NCI-H128 (cell line): ENCODE results near the gene DPF3.
"Not testable (repeated sequence)": the region's sequence is repeated elsewhere in the genome, so short reads cannot be mapped to it uniquely, and the experiment has no call there.

ENCODE experiments used
- DNase-seq: peaks from one replicate; lab custom pipeline; 2025; ENCODE audit not compliant: unreplicated experiment; lab: John Stamatoyannopoulos, UW

Gene DPF3

DNA sequence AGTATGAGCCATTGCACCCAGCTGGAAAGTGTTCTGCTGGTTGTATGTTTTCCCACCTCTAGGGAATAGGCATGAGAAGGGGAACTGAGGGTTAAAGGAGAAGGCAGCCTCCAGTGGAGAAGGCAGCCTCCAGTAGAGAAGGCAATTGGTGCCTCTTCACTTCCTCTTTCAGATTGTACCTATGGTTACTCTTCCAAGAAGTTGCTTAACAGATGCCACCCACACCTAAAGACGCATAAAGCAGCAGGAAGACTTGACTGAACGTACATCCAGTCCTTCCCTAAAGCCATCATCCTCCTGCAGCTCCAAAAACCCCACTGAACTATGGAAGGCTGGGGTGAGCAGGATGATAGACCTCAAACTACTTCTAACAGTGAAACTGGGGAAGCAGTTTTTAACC is 13.1 kb downstream of the DPF3 start:
- DNase-seq, result no peak

DNA sequence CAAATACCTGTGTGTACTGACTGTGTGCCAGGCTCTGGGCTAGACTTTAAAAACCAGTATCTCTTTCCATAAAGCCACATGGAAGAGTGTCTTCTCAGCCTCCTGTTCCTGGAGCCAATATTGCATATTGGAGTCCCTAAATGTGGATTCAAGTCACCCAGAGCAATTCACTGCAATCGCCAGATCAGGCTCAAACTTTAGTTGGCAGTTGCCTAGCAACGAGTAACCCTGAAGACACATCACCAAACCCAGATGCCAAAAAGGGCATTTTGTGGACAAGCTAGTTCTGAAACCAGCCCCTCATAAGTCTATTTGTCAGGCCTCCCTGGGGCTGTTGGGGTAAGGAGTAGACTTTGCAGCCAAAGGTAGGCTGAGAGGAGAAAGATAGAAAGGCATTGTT is 13.7 kb downstream of the DPF3 start:
- no peak for DNase-seq

DNA sequence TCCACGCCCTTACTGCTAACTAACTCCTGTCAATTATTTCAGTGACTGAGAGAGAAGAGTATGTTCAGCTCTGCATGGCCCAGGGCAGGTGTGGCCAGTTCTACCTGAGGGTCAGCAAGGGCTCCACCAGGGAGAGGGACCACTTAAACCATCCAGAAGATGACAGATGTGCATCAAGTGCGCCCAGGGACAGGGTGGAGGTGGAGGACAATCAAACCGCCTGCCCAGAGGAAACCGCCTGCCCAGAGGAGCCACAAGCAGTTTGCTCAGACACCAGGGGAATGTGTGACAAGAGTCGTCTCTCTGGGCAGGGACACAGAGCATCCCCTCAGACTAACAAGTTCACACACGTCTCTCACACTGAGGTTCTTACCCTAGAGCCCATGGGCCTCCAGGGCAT is 14.5 kb downstream of the DPF3 start:
- DNase-seq, result no peak

DNA sequence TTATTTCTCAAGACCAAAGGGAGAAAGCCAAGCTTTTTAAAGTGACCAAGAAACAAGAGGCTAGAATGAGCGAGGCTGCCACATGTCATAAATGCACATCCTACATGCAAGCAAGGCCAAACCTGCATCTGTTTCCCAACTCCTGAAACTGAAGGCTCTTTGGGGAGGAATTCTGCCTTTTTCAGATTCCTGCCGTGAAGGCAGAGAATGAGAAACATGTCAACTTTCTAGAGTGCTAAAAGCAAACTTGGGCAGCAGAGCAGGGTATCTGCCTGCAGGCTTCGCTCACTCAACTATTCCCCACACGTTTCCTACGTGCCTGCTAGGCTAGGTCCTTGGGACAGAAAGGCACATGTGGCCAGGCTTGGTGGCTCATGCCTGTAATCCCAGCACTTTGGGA is 15.2 kb downstream of the DPF3 start:
- no peak for DNase-seq

DNA sequence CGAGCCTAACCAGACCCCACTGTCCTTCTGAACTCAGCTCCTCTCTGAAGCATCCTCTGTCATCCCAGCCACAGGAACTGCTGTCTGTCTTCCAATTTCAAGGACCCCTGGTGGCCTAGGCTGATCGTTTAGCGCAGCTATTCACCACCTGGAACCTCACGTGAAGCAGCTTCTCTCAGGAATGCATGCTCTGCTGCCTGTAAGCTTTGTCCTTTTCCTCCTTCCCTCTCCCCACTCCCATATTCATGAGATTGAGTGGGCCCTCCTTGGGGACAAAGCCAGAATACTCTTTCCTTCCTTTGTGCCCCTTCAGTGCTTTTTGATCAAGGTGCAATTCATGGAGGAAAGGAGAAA is 17.2 kb downstream of the DPF3 start:
- no peak for DNase-seq

DNA sequence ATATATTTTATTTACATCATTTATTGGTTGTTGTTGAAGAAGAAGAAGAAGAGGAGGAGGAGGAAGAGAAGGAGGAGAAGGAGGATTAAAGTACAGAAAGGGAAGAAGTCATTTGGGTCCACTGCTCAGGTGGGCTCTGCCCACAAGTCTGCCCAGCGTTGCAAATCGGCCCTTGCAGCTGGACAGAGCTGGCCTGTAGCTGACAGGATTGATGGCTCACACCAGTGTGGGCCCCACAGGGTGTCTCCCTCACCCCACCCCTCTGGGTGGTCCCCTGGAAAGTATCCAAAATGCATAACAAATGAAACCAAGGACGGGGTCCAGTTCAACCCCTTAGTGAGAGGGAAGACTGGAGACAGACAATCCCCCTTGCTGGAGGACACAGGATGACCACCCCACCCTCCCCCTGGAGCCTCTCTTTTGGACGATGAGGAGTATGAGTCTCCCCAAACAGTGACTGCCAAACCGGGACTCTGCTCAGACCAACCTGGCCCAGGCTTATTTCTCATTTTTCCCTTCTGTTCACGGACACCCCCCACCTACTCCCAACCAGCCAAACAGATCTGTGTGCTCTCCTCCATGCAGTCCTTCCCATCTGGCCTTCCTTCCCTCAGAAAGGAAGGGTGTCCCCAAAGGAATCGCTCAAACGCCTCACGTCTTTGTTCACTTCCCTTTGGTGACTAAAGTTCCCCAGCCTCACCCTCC is 17.7 kb downstream of the DPF3 start:
- no peak for DNase-seq

DNA sequence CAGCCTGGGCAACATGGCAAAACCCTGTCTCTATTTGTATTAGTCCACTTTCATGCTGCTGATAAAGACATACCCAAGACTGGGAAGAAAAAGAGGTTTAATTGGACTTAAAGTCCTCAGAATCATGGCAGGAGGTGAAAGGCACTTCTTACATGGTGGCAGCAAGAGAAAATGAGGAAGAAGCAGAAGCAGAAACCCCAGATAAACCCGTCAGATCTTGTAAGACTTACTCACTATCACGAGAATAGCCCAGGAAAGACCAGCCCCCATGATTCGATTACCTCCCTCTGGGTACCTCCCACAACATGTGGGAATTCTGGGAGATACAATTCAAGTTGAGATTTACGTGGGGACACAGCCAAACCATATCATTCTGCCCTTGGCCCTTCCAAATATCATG is 23.0 kb downstream of the DPF3 start:
- DNase-seq, result not testable (repeated sequence)

DNA sequence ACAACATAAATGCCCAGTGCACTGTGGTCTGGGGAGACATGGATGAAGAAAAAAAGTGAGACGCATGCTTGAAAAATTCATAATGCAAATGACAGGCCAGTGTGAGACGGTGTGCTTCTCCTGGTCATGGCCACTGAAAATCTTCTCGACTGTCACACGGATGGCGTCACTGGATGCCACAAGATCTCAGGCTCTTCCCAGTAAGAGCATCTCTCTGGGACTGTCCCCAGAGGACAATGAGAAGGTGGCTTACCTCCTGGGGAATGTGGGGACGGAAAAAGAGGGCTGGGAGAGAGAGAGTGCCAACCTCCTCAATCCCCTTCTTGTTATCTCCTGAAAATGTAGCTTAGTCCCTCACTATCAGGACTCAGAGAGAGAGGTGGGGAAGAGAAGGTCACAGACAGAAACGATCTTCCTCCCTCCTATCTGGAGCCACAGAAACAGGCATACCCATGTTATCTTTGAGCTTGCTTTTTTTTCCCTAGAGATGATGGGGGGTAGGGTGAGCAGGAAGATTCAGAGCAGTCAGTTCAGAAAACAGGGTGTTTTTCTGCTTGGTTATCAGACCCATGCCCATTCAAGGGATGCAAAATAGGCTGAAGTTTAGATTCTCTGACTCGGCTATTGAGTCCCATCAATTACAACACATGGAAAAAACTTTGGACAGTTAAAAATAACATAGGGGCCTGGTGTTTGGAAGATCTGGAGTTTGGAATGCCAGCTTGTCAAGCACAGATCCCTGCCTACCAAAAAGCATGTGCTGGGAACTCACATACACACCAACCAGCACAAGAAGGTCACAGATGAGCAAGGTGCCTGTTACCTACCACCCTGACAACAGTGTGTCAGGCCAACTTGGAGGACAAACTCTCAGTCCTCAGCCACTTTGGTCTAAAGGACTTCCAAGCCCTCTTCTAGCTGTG is 24.2 kb downstream of the DPF3 start:
- no peak for DNase-seq

DNA sequence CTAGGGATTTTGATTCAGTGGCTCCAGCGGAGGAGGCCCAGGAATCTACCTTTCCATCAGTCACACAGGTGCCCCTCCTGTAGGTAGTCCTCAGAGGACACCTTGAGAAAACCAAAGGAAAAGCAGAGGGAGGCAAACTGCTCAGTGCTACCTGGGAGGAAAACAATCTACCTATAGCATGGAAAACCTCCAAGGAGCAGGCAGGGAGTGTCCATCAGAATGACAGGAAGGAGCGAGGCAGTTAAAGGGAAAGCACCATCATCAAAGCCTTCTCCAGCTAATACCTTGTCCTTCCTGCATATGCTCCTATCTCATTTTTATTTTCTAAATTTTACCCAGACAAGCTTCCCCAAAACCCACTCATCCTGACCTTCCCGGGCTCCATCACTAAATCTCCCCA is 25.4 kb downstream of the DPF3 start:
- no peak for DNase-seq

DNA sequence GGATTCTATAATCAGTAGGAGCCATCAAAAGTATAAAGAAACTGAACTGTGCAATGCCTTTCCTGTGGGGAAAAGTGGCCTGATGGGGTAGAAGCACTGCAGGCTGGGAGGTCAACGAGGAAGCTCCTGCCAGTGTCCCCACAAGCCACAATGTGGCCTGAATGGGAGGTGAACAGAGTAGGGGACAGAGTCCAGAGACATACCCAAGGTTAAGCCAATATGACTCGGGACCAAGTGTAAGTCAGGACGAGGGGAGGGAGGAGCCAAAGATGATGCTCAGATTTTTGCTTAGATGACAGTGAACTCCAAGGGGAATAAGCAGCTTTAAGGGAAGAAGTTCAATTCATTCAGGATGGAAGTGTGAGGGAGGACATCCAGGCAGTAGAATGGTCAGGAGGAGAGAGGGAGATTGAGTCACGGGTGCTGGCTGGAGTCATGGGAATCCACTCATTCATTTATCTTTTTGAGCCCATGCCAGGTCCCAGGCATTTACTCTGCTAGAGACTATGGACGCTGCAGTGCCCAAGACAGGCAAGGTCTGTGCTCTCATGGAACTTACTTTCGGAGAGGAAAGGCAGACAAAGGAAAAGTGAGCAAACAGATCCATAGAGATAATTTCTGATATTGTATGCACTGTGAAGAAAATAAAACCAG is 29.1 kb downstream of the DPF3 start:
- no peak for DNase-seq

DNA sequence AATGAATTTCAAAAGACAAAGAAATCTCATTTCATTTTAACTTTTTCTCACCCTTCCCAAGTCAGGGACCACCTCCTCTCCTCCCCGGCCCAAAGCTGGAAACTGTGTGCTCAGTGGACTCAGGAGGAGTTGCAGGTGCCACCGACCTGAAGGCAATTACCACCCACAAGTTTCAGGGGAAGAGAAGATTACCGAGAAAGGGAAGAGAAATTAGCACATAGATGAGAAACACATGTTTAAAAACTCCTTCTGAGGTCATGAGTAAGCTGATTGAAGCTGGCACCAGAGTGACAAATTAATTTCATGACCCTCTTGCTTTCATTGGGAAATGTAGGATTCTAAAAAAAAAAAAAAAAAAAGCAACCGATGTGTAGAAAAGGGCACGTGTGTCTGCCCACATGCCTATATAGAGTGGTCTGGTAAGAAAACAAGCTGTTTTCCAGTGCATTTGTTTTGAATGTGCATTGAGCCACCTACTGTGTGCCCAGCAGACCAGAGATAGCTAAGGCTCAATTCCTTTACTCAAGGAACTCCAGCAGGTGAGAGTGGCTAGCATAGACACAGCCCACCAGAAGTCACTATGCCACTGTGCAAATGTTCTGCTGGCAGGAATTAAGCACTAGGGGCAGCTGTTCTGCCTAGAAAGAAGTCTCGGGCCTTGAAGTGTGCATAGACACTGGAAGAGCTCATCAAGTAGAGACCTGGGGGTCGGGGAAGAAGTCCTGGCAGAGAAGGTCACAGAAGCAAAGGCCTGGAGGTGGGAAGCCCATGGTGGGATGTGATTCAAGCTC is 30.5 kb downstream of the DPF3 start:
- DNase-seq, result no peak

DNA sequence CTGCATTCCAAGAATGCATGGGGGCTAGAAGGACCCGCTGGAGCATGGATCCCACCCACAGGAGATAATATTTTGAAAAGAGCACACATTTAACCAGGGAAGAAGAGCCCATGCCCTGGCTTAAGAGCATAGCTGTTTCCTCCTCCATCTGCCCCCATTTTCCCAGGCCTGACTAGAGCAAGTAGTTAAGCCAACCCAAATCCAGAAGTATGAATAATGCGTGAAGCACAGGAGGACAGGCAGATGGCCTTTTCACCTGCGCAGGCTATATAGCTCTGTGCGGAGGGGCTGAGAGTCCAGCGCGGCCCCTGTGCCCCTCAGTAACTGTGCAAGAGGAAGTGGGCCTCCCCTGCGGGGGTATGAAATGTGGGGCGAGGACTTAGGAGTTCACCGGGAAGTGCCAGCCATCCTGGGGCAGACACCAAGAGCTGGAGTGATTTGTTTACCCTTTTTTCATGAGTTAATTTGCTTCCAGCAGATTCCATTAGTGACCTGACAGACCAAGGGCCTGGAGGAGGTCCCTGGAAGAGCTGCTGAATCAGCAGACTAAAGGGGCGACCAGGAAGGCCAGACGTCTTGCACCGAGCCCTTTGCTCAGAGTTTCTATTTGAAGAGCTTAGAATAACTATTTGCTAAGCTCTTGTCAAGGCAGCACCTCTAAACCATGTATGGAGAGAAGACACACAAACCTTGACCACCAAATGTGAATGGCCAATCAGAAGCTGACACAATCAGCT is 37.2 kb downstream of the DPF3 start:
- DNase-seq, result no peak

DNA sequence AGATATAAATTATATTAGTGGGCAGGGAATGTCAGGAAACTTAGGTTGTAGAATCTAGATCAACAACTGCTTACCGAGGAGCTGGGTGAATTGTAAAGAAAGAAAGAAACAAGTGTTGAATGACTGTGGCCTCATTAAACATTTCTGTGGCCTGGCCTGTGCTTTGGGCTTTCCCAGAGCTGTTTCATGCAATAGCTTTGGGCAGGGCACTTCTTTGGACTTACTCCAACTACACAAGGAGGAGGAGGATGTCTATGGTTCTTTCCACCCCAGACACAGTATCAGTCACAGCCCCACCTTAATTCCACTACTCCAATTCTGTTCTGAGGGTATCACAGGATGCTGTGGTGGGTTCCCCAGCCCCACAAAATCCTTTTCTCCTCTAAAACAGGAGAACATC is 38.0 kb downstream of the DPF3 start:
- no peak for DNase-seq

DNA sequence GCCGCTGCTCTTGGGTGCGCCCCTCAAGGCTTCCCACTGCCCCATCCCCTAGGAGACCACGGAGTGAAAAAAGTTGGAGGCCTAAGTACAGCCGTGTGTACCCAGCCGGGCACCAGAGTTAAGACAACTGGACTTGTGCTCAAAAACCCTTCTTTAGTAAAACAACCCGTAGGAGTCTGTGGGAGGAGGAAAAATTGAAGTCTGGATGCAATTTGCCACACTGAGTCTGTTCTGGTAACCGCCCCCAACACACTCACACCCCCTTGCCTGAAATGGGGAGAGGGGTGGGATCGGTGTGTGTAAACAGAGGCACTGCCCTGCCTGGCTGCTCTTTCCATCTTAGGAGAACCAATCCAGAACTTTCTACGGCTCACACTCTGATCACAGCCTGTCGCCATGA is 41.7 kb downstream of the DPF3 start:
- no peak for DNase-seq

DNA sequence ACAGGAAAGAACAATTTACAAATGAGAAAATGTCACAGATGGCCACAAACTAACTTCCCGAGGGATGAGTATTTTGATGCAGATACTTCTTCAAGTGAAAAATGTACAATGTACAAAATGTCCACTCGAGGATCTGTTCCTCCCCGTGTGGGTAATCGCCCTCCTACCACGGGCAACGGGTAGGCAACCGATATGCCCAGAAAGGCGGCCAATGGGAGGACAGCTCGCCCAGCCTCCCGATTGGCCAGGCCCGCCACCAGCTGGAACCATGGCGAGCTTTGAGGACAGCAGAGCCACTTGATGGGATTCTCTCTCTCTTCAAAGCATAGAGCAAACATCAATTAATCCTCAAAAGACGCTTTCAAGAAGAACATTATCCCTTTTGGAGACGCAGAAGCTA is 42.3 kb downstream of the DPF3 start:
- DNase-seq, result no peak

DNA sequence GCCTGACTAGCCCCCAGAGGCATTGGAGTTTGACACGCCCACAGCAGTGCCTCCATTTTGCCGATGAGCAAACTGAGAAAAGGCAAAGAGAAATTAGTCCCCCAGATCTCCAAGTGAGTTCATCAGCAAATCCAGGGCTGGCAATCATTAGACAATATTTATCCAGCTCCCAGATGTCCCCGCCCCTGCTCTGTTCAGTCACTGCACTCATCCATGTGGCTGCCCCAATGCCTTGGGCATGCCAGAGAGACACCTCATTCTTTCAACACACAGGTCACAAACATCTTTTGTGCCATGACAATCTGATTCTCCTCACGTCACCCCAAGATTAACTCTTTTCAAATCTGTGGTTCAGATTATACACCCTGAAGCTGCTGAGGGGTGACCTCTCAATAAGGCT is 43.5 kb downstream of the DPF3 start:
- no peak for DNase-seq

DNA sequence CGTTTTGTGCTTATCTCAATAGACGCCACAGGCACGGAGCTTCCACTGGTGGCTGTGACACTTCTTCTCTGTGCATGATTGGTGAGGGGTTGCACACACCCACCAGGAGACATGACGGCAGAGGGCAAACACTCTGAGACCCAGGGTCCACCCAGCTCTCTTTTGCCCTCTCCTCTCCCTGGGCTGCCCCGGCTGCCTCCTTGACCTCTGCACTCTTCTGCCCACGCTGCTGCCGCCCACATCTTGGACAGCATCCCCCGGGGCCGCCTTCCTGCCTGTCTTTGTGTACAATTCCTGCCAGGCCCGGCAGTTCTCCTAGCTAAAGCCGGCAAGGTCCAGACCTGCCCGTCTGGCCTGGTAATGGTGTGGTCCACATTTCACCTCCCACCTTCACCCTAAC is 44.7 kb downstream of the DPF3 start:
- no peak for DNase-seq

DNA sequence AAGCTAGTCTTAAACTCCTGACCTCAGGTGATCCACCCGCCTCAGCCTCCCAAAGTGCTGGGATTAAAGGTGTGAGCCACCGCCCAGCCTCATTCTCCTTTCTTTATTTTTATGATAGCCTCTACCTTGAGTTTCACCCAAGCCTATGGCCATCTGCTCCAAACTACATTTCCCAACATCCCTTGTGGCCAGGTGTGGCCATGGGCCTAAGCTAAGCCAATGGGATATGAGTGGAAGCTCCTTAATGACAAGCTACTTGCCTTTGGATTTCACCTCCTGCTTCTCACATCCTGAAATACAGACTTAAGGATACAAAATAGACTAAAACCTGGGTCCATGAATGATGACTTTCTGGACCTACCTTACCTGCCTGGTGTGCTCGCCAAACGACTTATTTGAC is 46.2 kb downstream of the DPF3 start:
- no peak for DNase-seq

DNA sequence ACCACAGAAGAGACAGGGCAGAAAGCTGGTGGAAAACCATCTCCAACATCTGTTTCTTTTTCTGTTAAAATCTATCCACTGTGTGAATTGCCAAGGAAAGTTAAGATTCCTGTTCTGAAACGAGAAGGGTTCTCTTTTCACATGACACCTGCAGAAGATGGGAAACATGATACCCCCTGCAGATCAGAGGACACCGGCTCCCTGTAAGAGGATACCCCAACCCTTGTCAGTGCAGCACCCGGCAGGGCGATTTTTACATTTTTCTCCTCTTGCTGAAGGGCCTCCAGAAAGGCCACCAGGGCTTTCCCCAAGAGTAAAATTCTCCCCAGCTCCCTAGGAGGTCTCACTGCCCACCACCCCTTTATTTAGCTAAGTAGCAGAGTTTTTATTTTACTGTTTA is 48.2 kb downstream of the DPF3 start:
- no peak for DNase-seq

DNA sequence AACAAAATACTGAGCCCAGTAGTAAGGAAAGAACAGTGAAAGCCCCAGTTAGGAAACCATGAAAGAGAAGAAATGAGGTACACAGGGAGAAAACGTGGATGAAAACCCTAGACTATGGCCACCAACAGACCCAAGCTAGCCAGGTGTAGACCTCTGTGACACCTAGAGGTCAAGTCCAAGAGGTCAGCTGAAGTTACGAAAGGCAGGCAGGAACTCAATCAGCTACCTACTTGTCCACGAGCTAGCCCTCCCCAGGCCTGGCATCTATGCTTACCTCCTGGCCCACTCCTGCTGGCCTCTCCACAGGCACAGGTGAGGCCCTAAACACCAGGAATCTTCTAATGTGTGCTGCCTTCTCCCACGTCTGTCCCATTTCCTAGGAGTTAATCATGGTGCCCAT is 48.7 kb downstream of the DPF3 start:
- DNase-seq, result no peak

DNA sequence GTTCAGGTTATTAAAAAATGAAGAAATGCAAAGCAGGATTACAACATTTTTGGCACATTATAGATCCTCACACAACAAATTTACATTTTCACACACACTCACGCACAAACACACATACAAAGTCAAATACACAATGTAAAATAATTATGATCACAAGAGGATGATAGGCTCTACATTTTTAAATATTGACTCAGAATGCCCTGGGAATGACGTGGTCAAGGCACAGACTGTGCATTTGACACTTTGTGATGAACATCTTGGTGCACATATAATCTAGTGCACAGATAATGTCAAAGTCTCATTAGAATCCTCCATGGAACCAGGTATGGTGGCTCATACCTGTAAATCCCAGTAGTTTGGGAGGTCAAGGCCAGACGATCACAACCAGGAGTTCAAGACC is 49.4 kb downstream of the DPF3 start:
- DNase-seq, result no peak
